NCI-H2196 treated with DMSO at 0.1 percent for 48 hours (cell line): ENCODE measurements around the gene TDRKH.
"Not testable (repeated sequence)": the region's sequence is repeated elsewhere in the genome, so short reads cannot be mapped to it uniquely, and the experiment has no call there.

Source experiments
- DNase-seq: peaks from one replicate; lab custom pipeline; 2025; ENCODE audit not compliant: unreplicated experiment; lab: John Stamatoyannopoulos, UW

Gene TDRKH

GRCh38 chr1:151803915-151804314 lies 13.6 kb upstream of the TDRKH start:
- DNase-seq, result no peak

DNA sequence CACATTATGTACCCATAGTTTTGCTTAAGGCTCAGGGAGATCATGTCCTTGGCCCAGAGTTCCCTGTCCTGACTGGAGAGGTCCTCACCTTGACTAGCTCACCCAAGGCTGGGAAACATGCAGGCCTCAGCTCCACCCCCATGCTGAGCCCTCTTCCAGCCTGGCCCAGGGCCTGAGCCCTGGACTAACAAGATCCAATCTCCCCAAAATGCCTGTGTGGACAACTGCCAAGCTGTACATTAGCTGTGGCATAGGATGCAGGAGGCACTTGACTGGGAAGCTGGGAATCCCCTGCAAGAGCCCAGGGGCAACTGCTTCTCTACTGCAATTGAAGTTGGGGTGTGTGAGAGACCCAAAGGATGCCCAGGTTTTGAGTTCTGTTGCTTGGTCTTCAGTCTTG lies 12.9 kb upstream of the TDRKH start:
- DNase-seq, result no peak

DNA sequence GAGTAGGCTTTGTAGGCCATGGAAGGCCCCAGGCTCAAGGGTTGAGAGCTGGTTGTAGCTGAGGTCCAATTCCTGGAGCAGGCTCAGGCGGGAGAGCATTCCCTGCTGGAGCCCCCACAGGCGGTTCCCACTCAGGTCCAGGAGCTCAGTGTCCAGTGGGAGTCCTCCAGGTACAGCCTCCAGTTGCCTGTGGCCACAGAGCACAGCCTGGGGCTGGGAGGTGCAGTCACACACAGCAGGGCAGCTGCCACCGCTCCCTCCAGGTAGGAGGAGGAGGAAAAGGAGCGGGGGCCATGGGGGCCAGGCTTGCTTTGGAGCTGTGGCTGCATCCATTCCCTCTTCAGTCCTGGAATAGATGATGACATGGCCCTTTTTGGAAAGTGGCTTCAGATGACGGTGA lies 12.1 kb upstream of the TDRKH start:
- DNase-seq, result no peak

- DNase-seq, result no peak
Measured at GRCh38 chr1:151801846-151802245, 11.5 kb upstream of the TDRKH start.

DNA sequence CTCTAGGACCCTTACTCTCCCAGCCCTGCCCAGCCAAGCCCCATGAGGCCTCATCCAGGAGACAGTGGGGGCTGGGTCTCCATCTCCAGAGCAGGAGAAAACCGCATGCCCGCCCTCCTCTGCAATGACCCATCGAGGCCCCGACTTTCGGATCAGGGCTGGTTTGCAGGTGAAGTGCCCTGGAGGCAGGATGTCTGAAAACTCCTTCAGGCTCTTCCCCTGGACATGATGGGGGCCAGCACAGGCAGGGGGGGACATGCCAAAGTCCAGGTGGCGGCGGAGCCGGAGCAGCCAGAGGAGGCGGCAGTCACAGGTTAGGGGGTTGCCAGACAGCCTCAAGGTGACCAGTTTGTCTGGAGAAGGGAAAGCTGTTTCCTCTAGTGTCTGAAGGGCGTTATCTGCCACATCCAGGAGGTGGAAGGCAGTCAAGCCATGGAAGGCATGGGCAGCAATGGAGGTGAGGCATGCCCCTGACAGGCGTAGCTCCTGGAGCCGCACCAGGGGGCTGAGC lies 11.1 kb upstream of the TDRKH start:
- no peak for DNase-seq

GRCh38 chr1:151800830-151801229 lies 10.5 kb upstream of the TDRKH start:
- no peak for DNase-seq

DNA sequence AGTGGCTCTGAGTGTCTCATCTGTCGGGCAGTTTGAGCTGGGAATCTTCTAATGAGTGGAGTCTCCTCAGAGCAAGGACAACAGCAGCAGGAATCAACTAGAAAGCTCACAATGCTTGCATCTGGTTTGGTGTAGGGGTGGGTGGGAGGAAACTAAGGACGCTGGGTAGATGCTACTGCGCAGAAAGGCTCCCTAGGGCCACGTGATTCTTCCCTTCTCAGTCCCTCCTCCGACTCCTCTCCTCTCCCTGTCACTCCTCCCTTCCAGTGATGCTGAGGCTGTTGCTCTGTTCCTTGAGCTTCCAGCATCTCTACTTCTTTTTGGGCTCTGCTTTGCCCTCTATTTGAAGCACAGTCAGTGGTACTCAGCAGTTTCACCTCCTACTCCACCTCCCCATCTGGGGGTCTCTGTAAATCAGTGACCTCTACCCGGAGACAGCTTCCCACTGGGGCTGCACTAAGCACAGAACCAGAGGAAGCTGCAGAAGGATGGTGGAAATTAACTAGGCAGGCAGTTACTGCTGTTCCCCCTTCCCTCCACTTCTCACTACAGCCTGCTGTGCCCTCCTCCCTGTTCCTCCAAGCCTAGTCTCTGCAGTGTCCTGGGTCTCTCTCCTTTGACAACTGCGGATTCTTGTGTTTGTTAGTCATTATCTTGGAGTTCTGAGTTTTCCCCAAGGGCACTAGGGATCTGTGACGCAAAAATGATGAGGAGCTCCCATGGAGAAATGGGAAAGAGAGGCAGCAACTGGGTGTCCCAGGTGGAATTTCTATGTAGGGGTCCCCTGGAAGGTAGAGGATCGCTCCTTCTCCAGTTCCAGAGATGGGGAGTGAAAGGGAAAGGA lies 9.1 kb upstream of the TDRKH start:
- DNase-seq, result no peak

- DNase-seq, result no peak
Measured at GRCh38 chr1:151798571-151798970, 8.3 kb upstream of the TDRKH start.

GRCh38 chr1:151790940-151791651 lies 796 bp upstream of the TDRKH start:
- no peak for DNase-seq

GRCh38 chr1:151787689-151788088 lies 2.6 kb downstream of the TDRKH start:
- no peak for DNase-seq

DNA sequence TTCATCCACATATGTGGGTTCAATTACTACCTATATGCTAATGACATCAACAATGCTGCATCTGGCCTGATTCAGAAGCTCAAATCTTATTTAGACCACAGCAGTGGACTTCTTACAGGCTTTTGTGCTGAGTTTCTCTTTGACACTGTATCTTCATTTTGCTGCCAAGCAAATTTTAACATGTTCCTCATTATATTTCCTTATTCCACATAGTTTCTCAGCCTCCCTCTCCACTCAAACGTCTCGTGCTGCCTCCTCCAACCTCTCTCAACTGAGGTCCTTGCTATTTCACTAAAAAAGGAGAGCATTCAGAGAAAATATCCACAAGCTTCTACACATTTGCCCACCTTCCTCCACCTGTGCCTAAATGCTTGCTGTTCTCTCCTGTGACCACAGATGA lies 6.5 kb downstream of the TDRKH start:
- DNase-seq, result no peak

GRCh38 chr1:151782741-151783140 lies 7.6 kb downstream of the TDRKH start:
- DNase-seq, result no peak

DNA sequence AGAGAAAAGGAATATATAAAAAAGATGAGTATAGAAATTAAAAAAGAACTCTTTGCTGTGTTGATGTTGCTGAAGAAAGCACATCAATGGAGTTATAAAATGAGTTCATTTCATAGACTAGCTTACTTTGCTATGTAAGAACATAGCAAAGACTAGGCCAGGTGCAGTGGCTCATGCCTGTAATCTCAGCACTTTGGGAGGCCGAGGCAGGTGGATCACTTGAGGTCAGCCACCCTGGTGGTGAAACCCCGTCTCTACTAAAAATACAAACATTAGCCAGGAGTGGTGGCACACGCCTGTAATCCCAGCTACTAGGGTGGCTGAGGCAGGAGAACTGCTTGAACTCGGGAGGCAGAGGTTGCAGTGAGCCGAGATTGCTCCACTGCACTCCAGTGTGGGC lies 8.3 kb downstream of the TDRKH start:
- DNase-seq, result not testable (repeated sequence)

GRCh38 chr1:151780736-151781135 lies 9.6 kb downstream of the TDRKH start:
- not testable (repeated sequence) for DNase-seq

DNA sequence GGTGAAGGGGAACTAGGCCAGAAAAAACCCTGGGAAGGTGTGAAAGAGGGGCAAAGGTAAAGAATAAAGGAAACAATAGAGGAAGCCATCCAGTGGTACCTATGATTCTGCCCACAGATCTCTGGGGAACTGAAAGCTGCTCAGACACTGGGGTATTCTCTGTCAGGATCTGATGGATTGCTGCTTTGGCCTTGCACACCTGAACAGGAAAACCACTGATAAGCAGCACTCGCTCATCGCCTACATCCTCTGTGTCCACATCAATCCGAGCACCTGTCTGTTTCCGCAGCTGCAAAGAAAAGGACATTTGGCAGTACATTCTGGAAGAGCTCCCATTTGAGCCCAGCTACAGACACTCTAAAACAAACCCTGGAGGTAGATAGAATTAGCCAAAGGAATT lies 10.4 kb downstream of the TDRKH start:
- no peak for DNase-seq

- DNase-seq, result no peak
Measured at GRCh38 chr1:151777317-151777716, 13.0 kb downstream of the TDRKH start.

- no peak for DNase-seq
Measured at GRCh38 chr1:151776665-151777062, 13.6 kb downstream of the TDRKH start.

DNA sequence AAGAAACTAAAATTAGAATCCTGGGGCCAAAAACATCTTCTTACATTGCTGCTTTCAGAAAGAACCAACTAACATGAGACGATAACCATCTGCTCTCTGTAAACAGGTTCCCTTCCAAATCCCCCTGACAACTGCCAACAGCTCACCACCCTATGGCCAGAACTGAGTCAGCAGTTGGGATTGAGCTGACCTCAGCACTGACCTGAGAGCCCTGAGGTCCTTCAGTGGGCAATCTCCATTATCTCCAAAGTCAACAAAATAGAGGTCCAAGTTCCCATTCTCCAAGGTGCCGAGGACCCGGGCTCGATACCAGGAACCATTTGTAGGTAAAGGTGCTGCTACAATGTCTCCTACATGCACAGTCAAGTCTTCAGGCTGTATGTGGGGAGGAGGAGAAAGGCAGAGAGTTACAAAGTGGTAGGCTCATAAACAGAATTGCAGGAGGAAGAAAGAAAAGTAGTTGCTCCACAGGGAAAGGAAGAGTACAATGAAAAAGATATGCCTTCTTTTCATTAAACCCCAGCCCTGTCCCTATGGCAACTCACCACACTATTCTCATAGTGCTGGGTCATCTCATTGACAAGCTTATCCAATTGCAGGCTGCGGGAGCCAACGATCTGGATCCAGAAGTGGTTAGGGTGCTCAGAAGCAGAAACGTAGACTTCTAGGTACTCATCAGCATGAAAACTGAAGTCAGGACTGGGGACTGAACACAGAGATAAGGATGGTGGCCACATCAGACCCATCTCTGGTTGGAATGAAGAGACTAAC lies 14.2 kb downstream of the TDRKH start:
- DNase-seq, result no peak

- DNase-seq, result no peak
Measured at GRCh38 chr1:151774256-151774922, 15.9 kb downstream of the TDRKH start.

DNA sequence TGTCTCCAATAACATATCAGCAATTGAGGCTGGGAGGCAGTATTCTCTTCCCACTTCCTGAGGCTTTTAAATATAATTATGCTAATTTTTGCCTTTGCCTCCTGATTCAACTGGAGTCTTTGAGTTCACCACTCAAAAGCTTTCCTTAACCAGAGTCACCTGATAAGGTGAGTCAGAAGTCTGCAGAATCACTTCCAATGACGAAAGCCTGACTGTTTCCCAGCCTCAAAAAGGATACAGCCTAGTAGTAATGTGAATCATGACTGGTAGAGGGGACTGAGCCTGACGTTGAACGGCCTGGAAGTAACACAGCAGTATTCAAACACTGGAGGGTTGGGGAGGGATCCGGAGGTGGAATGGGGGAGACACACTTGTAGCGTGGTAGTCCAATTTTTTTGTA lies 16.6 kb downstream of the TDRKH start:
- no peak for DNase-seq

DNA sequence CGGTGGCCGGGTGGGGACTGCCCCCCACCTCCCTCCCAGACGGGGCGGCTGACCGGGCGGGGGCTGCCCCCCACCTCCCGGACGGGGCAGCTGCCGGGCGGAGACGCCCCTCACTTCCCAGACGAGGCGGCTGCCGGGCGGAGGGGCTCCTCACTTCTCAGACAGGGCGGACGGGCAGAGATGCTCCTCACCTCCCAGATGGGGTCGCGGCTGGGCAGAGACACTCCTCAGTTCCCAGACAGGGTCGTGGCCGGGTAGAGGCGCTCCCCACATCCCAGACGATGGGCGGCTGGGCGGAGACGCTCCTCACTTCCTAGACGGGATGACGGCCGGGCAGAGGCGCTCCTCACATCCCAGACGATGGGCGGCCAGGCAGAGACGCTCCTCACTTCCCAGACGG lies 21.0 kb downstream of the TDRKH start:
- DNase-seq, result not testable (repeated sequence)
